Hepatocyte (in vitro differentiated cells): ENCODE data around the gene ELOA. TPM values are rescaled to one million over a fixed set of nuclear protein-coding genes. Genes with fewer than 3 reads are reported as not detected.

ENCODE experiments used
- DNase-seq: peaks from one replicate; pipeline ENCODE4 v3.0.0-alpha.2; 2016; ENCODE audit warnings: low spot score
- H2AFZ ChIP-seq: fragments of 200-600 bp; sonication (generic); 2 replicates; pipeline ENCODE4 v1.6.0; 2016; ENCODE audit warnings: antibody characterized with exemption, mild to moderate bottlenecking
- H3K27ac ChIP-seq: fragments of 200-600 bp; sonication (generic); 2 replicates; pipeline ENCODE4 v1.5.1; 2016; ENCODE audit warnings: mild to moderate bottlenecking
- H3K27me3 ChIP-seq: fragments of 200-600 bp; sonication (generic); 2 replicates; pipeline ENCODE4 v1.6.1; 2016
- H3K36me3 ChIP-seq: fragments of 200-600 bp; sonication (generic); replicated peaks from 2 replicates; pipeline ENCODE4 v1.5.1; 2016; ENCODE audit warnings: low read depth; ENCODE audit not compliant: insufficient read depth
- H3K4me1 ChIP-seq: fragments of 200-600 bp; sonication (generic); 2 replicates; pipeline ENCODE4 v1.5.1; 2016; ENCODE audit warnings: mild to moderate bottlenecking, moderate library complexity; ENCODE audit not compliant: insufficient read depth
- H3K4me2 ChIP-seq: fragments of 200-600 bp; sonication (generic); 2 replicates; pipeline ENCODE4 v1.6.0; 2016
- H3K4me3 ChIP-seq: fragments of 200-600 bp; sonication (generic); 2 replicates; pipeline ENCODE4 v1.5.1; 2016; ENCODE audit warnings: mild to moderate bottlenecking
- H3K79me2 ChIP-seq: fragments of 200-600 bp; sonication (generic); 2 replicates; pipeline ENCODE4 v1.6.0; 2017; ENCODE audit warnings: mild to moderate bottlenecking
- H3K9me2 ChIP-seq: fragments of 200-600 bp; sonication (generic); replicated peaks from 2 replicates; pipeline ENCODE4 v1.6.0; 2017; ENCODE audit warnings: mild to moderate bottlenecking; ENCODE audit not compliant: insufficient read depth
- H3K9me3 ChIP-seq: fragments of 200-600 bp; sonication (generic); 2 replicates; pipeline ENCODE4 v1.5.1; 2016; ENCODE audit warnings: low read depth, mild to moderate bottlenecking
- H4K20me1 ChIP-seq: fragments of 200-600 bp; sonication (generic); 2 replicates; pipeline ENCODE4 v1.6.0; 2016; ENCODE audit warnings: mild to moderate bottlenecking; ENCODE audit not compliant: insufficient read depth, poor library complexity, severe bottlenecking
- EZH2 ChIP-seq: fragments of 200-600 bp; sonication (generic); IDR thresholded peaks from 2 replicates; pipeline ENCODE4 v1.6.1; 2016; ENCODE audit warnings: antibody characterized with exemption, mild to moderate bottlenecking, borderline replicate concordance
- EZH2phosphoT487 ChIP-seq: fragments of 200-600 bp; sonication (generic); IDR thresholded peaks from one replicate; pipeline ENCODE4 v1.6.1; 2018; ENCODE audit warnings: antibody characterized with exemption, mild to moderate bottlenecking, low read depth, moderate library complexity; ENCODE audit not compliant: unreplicated experiment, severe bottlenecking
- WGBS: methylation state at CpG from one replicate; pipeline ENCODE4 v1.1.6; 2016; ENCODE audit warnings: low lambda C conversion rate; ENCODE audit errors: missing lambda C conversion rate; 5-methylcytosine and 5-hydroxymethylcytosine counted together
- polyA plus RNA-seq: library from polyadenylated mRNA; unstranded; fragments of >200 nt; fragmentation: Nextera tagmentation; extraction: Ambion mirVana; gene quantifications from 2 replicates; pipeline ENCODE4 v1.2.1, GENCODE V29; 2016
- total RNA-seq: library from RNA; depleted of rRNA; stranded (reverse); fragments of >200 nt; gene quantifications from 2 replicates; pipeline ENCODE4 v1.2.3, GENCODE V29; 2014
- TF ChIP-seq, protein P1 (sequence below): fragments of 200-600 bp; sonication (generic); IDR thresholded peaks from 2 replicates; pipeline ENCODE4 v1.5.1; 2016; ENCODE audit warnings: antibody characterized with exemption, mild to moderate bottlenecking; ENCODE audit not compliant: poor library complexity

ELOA gene
- total and polyA plus RNA-seq, 2 experiments from 2014 or later = 25.6 to 26.0 TPM

DNA sequence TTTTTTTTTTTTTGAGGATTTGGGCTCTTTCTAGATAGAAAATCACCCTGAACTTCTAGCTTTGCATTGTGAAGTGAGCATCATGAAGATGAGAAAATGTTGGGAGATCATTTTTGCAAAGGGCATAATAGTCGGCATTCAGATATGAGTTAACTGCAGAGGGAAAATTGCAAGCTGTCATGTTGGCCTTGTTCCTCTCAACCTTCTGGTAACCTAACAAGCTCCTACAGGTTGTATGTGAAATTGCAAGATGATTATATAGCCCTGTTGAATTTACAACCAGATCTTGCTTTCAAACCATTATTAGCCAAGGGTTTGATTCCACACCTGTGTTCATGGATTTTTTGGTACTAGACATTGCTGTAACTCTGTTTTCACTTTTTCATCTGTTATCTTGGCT is 2.2 kb downstream of the ELOA start:
- peak; percentile 40 for DNase-seq
- Histone ChIP-seq H3K4me3 (no peak overlapping the region), H4K20me1 (peaks cover 47% of the 10 kb centered on the region), H3K9me2 (no peaks in the 10 kb centered on the region), H3K27me3 (no peaks in the 10 kb centered on the region), H2AFZ (no peak overlapping the region), H3K27ac (no peak overlapping the region), H3K36me3 (peaks cover 2% of the 10 kb centered on the region), H3K79me2 (peaks cover 76% of the 10 kb centered on the region), H3K9me3 (no peaks in the 10 kb centered on the region), H3K4me1 (peaks cover 16% of the 10 kb centered on the region), H3K4me2 (peak overlapping the region; percentile 88)
- WGBS = 74% methylated on average over 1 of the region's 1 CpG
- TF ChIP-seq EZH2phosphoT487 = no peak
- TF ChIP-seq, protein P1, sequence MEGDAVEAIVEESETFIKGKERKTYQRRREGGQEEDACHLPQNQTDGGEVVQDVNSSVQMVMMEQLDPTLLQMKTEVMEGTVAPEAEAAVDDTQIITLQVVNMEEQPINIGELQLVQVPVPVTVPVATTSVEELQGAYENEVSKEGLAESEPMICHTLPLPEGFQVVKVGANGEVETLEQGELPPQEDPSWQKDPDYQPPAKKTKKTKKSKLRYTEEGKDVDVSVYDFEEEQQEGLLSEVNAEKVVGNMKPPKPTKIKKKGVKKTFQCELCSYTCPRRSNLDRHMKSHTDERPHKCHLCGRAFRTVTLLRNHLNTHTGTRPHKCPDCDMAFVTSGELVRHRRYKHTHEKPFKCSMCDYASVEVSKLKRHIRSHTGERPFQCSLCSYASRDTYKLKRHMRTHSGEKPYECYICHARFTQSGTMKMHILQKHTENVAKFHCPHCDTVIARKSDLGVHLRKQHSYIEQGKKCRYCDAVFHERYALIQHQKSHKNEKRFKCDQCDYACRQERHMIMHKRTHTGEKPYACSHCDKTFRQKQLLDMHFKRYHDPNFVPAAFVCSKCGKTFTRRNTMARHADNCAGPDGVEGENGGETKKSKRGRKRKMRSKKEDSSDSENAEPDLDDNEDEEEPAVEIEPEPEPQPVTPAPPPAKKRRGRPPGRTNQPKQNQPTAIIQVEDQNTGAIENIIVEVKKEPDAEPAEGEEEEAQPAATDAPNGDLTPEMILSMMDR = peak; percentile 32
- TF ChIP-seq EZH2 = no peak

DNA sequence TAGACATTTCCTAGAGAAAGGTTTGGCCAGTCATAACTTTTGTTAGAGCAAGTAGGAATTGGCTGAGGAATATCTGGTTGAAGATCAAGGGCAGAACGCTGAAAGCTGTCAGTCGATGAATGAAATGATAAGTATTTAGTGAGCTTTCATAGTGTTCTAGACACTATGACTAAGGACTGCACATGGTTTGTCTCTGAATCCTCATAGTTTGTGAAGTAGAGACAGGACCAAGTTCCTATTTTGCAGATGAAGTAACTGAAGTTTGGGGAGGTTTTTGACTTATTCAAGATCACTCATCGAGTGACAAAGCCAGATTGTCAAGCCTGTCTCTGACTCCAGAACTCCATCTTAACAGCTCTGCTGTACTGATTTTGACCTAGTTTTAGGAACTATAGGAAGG is 4.7 kb downstream of the ELOA start:
- 91% methylated on average over 3 of the region's 3 CpGs for WGBS
- Histone ChIP-seq H3K27ac (no peak overlapping the region), H3K36me3 (peaks cover 7% of the 10 kb centered on the region)

GRCh38 chr1:23751050-23751814 is 8.0 kb downstream of the ELOA start:
- Histone ChIP-seq H2AFZ (no peak overlapping the region), H4K20me1 (peaks cover 33% of the 10 kb centered on the region), H3K4me3 (no peak overlapping the region), H3K79me2 (peaks cover 57% of the 10 kb centered on the region), H3K9me2 (no peaks in the 10 kb centered on the region), H3K4me1 (no peaks in the 10 kb centered on the region), H3K36me3 (peaks cover 7% of the 10 kb centered on the region), H3K27me3 (no peaks in the 10 kb centered on the region), H3K9me3 (no peaks in the 10 kb centered on the region), H3K4me2 (no peak overlapping the region), H3K27ac (no peak overlapping the region)
- no peak for TF ChIP-seq EZH2
- TF ChIP-seq, protein P1 = peak; percentile 61
- 75% methylated on average over 11 of the region's 11 CpGs for WGBS
- DNase-seq = peak; percentile 80

More for the DNA sequence above, 4.7 kb downstream of the ELOA start:
- no peak overlapping the region for H3K4me3 ChIP-seq
- no peak for DNase-seq
- peaks cover 51% of the 10 kb centered on the region for H4K20me1 ChIP-seq
- H3K9me2 ChIP-seq = no peaks in the 10 kb centered on the region
- no peak overlapping the region for H3K4me2 ChIP-seq
- H3K27me3 ChIP-seq = no peaks in the 10 kb centered on the region
- TF ChIP-seq, protein P1 = no peak
- no peak for TF ChIP-seq EZH2phosphoT487
- no peak for TF ChIP-seq EZH2
- no peak overlapping the region for H2AFZ ChIP-seq
- peaks cover 85% of the 10 kb centered on the region for H3K79me2 ChIP-seq
- H3K4me1 ChIP-seq = peaks cover 11% of the 10 kb centered on the region
- H3K9me3 ChIP-seq = no peaks in the 10 kb centered on the region
